Progenitor cell of endocrine pancreas (in vitro differentiated cells): ENCODE results near the gene SIGLEC7. TPM values are rescaled to one million over a fixed set of nuclear protein-coding genes. Genes with fewer than 3 reads are reported as not detected.

Experiments
- DNase-seq: peaks from one replicate; pipeline ENCODE4 v3.0.0; 2021; ENCODE audit warnings: low spot score; ENCODE audit not compliant: unreplicated experiment
- H3K27ac Mint-ChIP-seq: 2 replicates; pipeline ENCODE4 v1.8.0; 2021; ENCODE audit warnings: mild to moderate bottlenecking, moderate library complexity, mixed read lengths
- H3K27me3 Mint-ChIP-seq: 2 replicates; pipeline ENCODE4 v1.8.0; 2021; ENCODE audit warnings: mixed read lengths
- H3K36me3 Mint-ChIP-seq: 2 replicates; pipeline ENCODE4 v1.8.0; 2022; ENCODE audit warnings: mixed read lengths; ENCODE audit not compliant: insufficient read depth
- H3K4me1 Mint-ChIP-seq: 2 replicates; pipeline ENCODE4 v1.8.0; 2021; ENCODE audit warnings: low read depth, mixed read lengths
- H3K4me3 Mint-ChIP-seq: 2 replicates; pipeline ENCODE4 v1.8.0; 2021; ENCODE audit warnings: low read depth, mild to moderate bottlenecking, moderate library complexity, mixed read lengths
- H3K9me3 Mint-ChIP-seq: 2 replicates; pipeline ENCODE4 v1.8.0; 2021; ENCODE audit warnings: low read depth, mixed read lengths
- CTCF ChIP-seq: fragments of 200-600 bp; sonication (generic); IDR thresholded peaks from one replicate; pipeline ENCODE4 v1.5.0; 2021; ENCODE audit warnings: antibody characterized with exemption, mild to moderate bottlenecking; ENCODE audit not compliant: unreplicated experiment
- total RNA-seq: library from RNA; stranded (reverse); gene quantifications from 2 replicates; pipeline ENCODE4 v1.2.1, GENCODE V29; 2021

SIGLEC7 gene
- total RNA-seq, 1 donor from 2014 or later, result not detected

- H3K27ac Mint-ChIP-seq, result no peak overlapping the region
- H3K9me3 Mint-ChIP-seq, result no peaks in the 10 kb centered on the region
- peaks cover 19% of the 10 kb centered on the region for H3K27me3 Mint-ChIP-seq
- TF ChIP-seq CTCF, result no peak
- no peak overlapping the region for H3K4me3 Mint-ChIP-seq
- no peaks in the 10 kb centered on the region for H3K36me3 Mint-ChIP-seq
- DNase-seq, result no peak
- H3K4me1 Mint-ChIP-seq, result peaks cover 2% of the 10 kb centered on the region
These were observed 7.1 kb upstream of the SIGLEC7 start for GRCh38 chr19:51135004-51135403.

- Mint-ChIP-seq H3K9me3 (no peaks in the 10 kb centered on the region), H3K4me3 (no peak overlapping the region), H3K36me3 (no peaks in the 10 kb centered on the region), H3K27ac (no peak overlapping the region), H3K27me3 (peaks cover 23% of the 10 kb centered on the region), H3K4me1 (peaks cover 2% of the 10 kb centered on the region)
- TF ChIP-seq CTCF, result no peak
- DNase-seq, result no peak
These were observed 5.9 kb upstream of the SIGLEC7 start for GRCh38 chr19:51135986-51136762.

GRCh38 chr19:51136851-51137551, 5.1 kb upstream of the SIGLEC7 start:
- Mint-ChIP-seq H3K27ac (no peak overlapping the region), H3K9me3 (no peaks in the 10 kb centered on the region), H3K4me3 (no peak overlapping the region), H3K27me3 (peaks cover 27% of the 10 kb centered on the region), H3K4me1 (peaks cover 2% of the 10 kb centered on the region), H3K36me3 (no peaks in the 10 kb centered on the region)
- TF ChIP-seq CTCF, result no peak
- no peak for DNase-seq

GRCh38 chr19:51137792-51138425, 4.2 kb upstream of the SIGLEC7 start:
- no peaks in the 10 kb centered on the region for H3K36me3 Mint-ChIP-seq
- no peak overlapping the region for H3K4me3 Mint-ChIP-seq
- TF ChIP-seq CTCF, result no peak
- no peaks in the 10 kb centered on the region for H3K4me1 Mint-ChIP-seq
- no peak for DNase-seq
- no peak overlapping the region for H3K27ac Mint-ChIP-seq
- no peaks in the 10 kb centered on the region for H3K9me3 Mint-ChIP-seq
- H3K27me3 Mint-ChIP-seq, result peaks cover 27% of the 10 kb centered on the region

GRCh38 chr19:51138549-51138979, 3.5 kb upstream of the SIGLEC7 start:
- Mint-ChIP-seq H3K9me3 (no peaks in the 10 kb centered on the region), H3K4me1 (no peaks in the 10 kb centered on the region), H3K4me3 (no peak overlapping the region), H3K27ac (no peak overlapping the region), H3K36me3 (no peaks in the 10 kb centered on the region), H3K27me3 (peaks cover 27% of the 10 kb centered on the region)
- no peak for DNase-seq
- no peak for TF ChIP-seq CTCF
